Stimulated activated CD4-positive, alpha-beta T cell treated with anti-CD3 and anti-CD28 coated beads, Interleukin-2, amount 100 ng/mL, for 4 hours (primary cell): Measurements from ENCODE around the gene PPM1E.
"Not testable (repeated sequence)": the region's sequence is repeated elsewhere in the genome, so short reads cannot be mapped to it uniquely, and the experiment has no call there.

Experiments used
- DNase-seq: peaks from one replicate; pipeline ENCODE4 v3.0.0-alpha.2; 2020; ENCODE audit warnings: low read depth

The PPM1E gene

GRCh38 chr17:58840820-58841612, 85.4 kb downstream of the PPM1E start:
- no peak for DNase-seq

- DNase-seq: not testable (repeated sequence)
Observed at GRCh38 chr17:58846413-58846812, 90.8 kb downstream of the PPM1E start.

- DNase-seq: not testable (repeated sequence)
Observed at GRCh38 chr17:58850106-58850505, 94.5 kb downstream of the PPM1E start.

- no peak for DNase-seq
Observed at GRCh38 chr17:58865301-58865700, 109.6 kb downstream of the PPM1E start.

- no peak for DNase-seq
Observed at GRCh38 chr17:58870747-58871146, 115.1 kb downstream of the PPM1E start.

- no peak for DNase-seq
Observed at GRCh38 chr17:58873926-58874325, 118.3 kb downstream of the PPM1E start.

GRCh38 chr17:58875261-58875660, 119.6 kb downstream of the PPM1E start:
- DNase-seq: no peak

- DNase-seq: no peak
Observed at GRCh38 chr17:58884161-58884560, 128.5 kb downstream of the PPM1E start.

- no peak for DNase-seq
Observed at GRCh38 chr17:58886514-58886913, 130.9 kb downstream of the PPM1E start.

- no peak for DNase-seq
Observed at GRCh38 chr17:58889928-58890327, 134.3 kb downstream of the PPM1E start.

GRCh38 chr17:58899191-58899590, 143.5 kb downstream of the PPM1E start:
- no peak for DNase-seq

- no peak for DNase-seq
Observed at GRCh38 chr17:58902322-58902721, 146.7 kb downstream of the PPM1E start.

GRCh38 chr17:58911741-58912343, 156.2 kb downstream of the PPM1E start:
- no peak for DNase-seq

- no peak for DNase-seq
Observed at GRCh38 chr17:58913552-58913951, 157.9 kb downstream of the PPM1E start.

- DNase-seq: no peak
Observed at GRCh38 chr17:58913971-58914769, 158.5 kb downstream of the PPM1E start.

- DNase-seq: no peak
Observed at GRCh38 chr17:58917228-58917627, 161.6 kb downstream of the PPM1E start.

GRCh38 chr17:58918072-58918471, 162.4 kb downstream of the PPM1E start:
- DNase-seq: no peak

- DNase-seq: no peak
Observed at GRCh38 chr17:58918884-58919283, 163.2 kb downstream of the PPM1E start.

- DNase-seq: no peak
Observed at GRCh38 chr17:58920773-58921172, 165.1 kb downstream of the PPM1E start.

GRCh38 chr17:58932956-58933355, 177.3 kb downstream of the PPM1E start:
- DNase-seq: no peak

GRCh38 chr17:58936295-58936694, 180.6 kb downstream of the PPM1E start:
- no peak for DNase-seq

- DNase-seq: no peak
Observed at GRCh38 chr17:58944166-58944565, 188.5 kb downstream of the PPM1E start.

- no peak for DNase-seq
Observed at GRCh38 chr17:58947411-58947810, 191.8 kb downstream of the PPM1E start.
